HG03520 (cell line): ENCODE measurements around the gene WDFY3.
"Not testable (repeated sequence)": the region's sequence is repeated elsewhere in the genome, so short reads cannot be mapped to it uniquely, and the experiment has no call there.

ENCODE experiments used
- ATAC-seq: cut with Tn5 transposase; IDR thresholded peaks from one replicate; pipeline ENCODE4 v1.9.1; 2021; ENCODE audit warnings: mild to moderate bottlenecking, moderate library complexity; ENCODE audit not compliant: unreplicated experiment

The WDFY3 gene

GRCh38 chr4:84727491-84727890 is 239.0 kb downstream of the WDFY3 start:
- ATAC-seq, result no peak

- no peak for ATAC-seq
Measured at GRCh38 chr4:84726356-84726755, 240.1 kb downstream of the WDFY3 start.

- no peak for ATAC-seq
Measured at GRCh38 chr4:84722720-84723119, 243.8 kb downstream of the WDFY3 start.

GRCh38 chr4:84719115-84719514 is 247.4 kb downstream of the WDFY3 start:
- ATAC-seq, result no peak

- ATAC-seq, result no peak
Measured at GRCh38 chr4:84718699-84719098, 247.8 kb downstream of the WDFY3 start.

- no peak for ATAC-seq
Measured at GRCh38 chr4:84710548-84710947, 255.9 kb downstream of the WDFY3 start.

- no peak for ATAC-seq
Measured at GRCh38 chr4:84708406-84709135, 257.9 kb downstream of the WDFY3 start.

- no peak for ATAC-seq
Measured at GRCh38 chr4:84706286-84706685, 260.2 kb downstream of the WDFY3 start.

- ATAC-seq, result no peak
Measured at GRCh38 chr4:84699001-84699671, 267.4 kb downstream of the WDFY3 start.

GRCh38 chr4:84697615-84698201 is 268.8 kb downstream of the WDFY3 start:
- ATAC-seq, result no peak

- no peak for ATAC-seq
Measured at GRCh38 chr4:84697159-84697558, 269.3 kb downstream of the WDFY3 start.

- ATAC-seq, result no peak
Measured at GRCh38 chr4:84691800-84692199, 274.7 kb downstream of the WDFY3 start.

- no peak for ATAC-seq
Measured at GRCh38 chr4:84691170-84691691, 275.3 kb downstream of the WDFY3 start.

- no peak for ATAC-seq
Measured at GRCh38 chr4:84690481-84690880, 276.0 kb downstream of the WDFY3 start.

- ATAC-seq, result no peak
Measured at GRCh38 chr4:84689197-84689596, 277.3 kb downstream of the WDFY3 start.

GRCh38 chr4:84688605-84689004 is 277.9 kb downstream of the WDFY3 start:
- ATAC-seq, result no peak

- no peak for ATAC-seq
Measured at GRCh38 chr4:84685105-84685504, 281.4 kb downstream of the WDFY3 start.

- no peak for ATAC-seq
Measured at GRCh38 chr4:84684361-84684760, 282.1 kb downstream of the WDFY3 start.

- ATAC-seq, result no peak
Measured at GRCh38 chr4:84683064-84683850, 283.2 kb downstream of the WDFY3 start.

GRCh38 chr4:84682661-84683060 is 283.8 kb downstream of the WDFY3 start:
- ATAC-seq, result not testable (repeated sequence)
